Measurements from ENCODE around the gene CYP39A1.
A peak's percentile ranks its signal among the peaks of the same experiment; 100 is the strongest.
"Not testable (repeated sequence)": the region's sequence is repeated elsewhere in the genome, so short reads cannot be mapped to it uniquely, and the experiment has no call there.

Gene CYP39A1

DNA sequence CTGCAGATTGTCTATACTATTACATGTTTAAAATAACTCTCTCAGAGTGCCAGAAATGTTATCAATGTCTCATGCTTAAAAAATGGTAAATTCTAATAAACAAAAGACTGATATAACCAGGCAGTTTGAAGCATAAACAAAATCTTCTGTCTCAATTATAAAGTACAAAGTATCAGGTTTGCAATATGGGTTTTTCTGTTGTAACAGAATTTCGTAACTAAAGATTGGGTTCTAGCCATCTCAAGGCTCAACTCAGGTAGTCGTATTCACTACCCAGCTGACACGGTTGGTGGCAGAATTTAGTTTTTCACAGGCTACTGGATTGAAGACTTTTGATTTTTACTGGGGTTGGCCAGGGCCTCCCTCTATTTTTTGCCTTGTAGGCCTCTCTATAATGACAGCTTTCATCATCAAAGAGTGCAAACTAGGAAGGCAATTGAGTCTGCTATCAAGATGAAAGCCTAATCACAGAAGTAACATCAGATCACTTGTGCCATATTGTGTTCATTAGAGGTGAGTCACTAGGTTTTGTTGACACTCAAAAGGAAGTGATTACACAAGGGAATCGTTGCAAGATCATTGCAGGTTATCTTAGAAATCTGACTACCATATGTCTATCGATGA, 3.6 kb downstream of the CYP39A1 start:
- DNase-seq: no peak

DNA sequence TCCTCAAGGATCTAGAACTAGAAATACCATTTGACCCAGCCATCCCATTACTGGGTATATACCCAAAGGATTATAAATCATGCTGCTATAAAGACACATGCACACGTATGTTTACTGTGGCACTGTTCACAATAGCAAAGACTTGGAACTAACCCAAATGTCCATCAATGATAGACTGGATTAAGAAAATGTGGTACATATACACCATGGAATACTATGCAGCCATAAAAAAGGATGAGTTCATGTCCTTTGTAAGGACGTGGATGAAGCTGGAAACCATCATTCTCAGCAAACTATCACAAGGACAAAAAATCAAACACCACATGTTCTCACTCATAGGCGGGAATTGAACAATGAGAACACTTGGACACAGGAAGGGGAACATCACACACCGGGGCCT, 4.5 kb downstream of the CYP39A1 start:
- not testable (repeated sequence) for DNase-seq

DNA sequence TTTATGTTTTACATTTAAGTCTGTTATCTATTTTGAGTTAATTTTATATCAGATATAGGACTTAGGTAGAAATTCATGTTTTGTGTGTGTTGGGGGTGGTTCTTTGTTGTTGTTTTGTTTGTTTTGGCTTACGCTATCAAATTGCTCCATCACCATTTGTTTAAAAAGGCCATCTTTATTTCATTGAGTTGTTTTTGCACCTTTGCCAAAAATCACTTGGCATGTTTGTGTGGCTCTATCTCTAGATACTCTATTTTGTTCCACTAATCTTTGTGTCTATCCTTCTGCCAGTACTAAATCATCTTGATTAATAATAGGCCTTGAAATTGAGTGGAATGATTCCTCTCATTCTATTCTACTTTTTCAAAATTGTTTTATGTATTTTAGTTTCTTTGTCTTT, 7.4 kb downstream of the CYP39A1 start:
- DNase-seq: no peak

DNA sequence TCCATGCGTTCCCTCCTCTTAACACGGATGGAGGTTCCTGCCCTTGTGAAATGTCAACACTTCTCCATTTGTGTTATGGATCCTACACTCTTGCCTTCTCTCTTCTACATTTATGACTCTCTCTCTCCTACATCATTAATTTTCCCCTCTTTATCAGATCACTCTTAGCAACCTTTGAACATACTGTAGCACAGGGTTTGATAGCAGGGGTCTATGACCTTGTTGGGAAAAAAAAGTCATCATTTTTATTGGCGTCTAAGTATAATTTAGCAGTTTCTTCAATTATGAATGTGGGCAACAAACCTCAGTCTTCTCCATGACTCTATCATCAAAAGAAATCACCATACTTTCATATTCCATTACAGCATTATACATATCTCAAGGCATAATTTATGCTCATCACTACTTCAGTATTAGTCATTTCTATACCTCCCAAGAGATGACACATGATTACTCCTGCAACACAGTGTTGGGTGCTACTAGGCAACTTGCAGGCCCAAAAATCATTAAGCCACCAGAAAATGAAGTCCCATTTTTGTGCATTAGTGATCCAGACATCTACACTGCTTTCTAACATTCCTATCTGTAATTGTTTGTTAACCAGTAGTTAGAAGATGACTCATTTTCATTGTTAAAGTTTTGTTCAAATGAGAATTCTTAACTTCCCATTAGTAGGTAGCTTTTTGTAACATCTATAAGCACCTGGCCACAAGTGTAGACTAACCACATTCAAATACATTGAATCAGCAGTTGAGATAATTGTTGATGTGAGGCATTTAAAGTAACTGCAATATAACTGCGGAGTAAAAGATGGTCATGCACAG, 9.5 kb downstream of the CYP39A1 start:
- DNase-seq: no peak

DNA sequence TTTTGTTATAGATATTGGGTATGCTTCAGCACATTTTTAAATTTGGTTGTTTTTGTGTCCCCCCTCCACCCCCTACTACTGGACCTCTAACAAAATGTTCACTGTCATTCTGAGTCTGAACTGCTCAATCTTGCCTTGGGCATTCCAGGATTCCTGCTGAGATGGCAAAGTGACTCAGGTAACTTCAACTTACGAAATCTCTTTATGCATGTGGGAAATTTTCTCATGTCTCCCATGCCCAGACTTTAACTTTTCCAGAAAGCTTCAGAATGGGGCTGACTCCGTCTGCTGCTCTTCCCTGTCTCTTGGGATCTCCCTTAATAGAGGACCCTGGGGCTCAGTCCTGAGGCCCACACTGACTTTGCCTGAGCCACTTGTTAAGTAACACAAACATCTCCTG, 14.0 kb downstream of the CYP39A1 start:
- no peak for DNase-seq

DNA sequence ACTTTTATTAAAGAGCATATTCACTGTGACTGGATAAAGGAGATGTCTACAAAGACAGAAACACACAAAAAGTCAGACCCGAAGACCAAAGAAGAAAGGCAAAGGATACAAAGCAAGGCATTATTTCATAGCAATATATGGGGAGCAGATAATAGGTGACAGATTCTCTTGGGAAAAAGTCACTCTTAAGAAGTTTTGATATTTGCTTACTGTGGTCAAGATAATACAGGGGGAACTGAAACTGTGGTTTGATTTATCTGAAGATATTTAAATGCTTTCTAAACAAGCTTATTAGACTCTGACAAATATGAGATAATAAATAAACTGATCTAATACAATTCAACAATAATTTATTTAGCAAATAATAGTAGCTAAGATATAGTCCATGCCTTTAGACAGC, 14.7 kb downstream of the CYP39A1 start:
- no peak for DNase-seq

DNA sequence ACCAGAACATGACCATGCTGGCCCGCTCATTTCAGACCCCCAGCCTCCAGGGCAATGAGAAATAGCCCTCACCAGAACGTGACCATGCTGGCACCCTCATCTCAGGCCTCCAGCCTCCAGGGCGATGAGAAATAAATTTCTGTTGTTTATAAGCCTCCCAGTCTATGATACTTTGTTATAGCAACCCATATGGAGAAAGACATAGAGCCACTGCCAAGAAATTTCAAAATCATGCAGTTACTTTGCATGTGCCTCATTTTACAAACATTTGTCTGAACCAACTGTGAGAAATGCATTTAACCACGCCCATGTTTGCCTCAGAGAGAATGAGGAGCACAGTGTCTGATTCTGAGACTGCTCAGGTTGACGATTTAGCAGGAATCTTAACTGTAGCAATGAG, 15.5 kb downstream of the CYP39A1 start:
- DNase-seq: peak; percentile 69

DNA sequence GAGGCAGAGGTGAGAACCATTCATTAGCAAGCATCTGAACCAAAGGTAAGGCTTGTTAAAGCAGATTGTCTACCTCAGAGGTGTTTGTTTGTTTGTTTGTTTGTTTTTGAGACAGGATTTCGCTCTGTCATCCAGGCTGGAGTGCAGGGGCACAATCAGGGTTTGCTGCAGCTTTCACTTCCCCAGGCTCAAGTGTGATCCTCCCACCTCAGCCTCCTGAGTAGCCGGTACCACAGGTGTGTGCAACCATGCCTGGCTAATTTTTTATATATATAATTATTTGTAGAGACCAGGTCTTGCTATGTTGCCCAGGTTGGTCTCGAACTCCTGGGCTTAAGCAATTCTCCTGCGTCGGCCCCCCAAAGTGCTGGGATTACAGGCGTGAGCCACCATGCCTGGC, 17.2 kb downstream of the CYP39A1 start:
- no peak for DNase-seq

DNA sequence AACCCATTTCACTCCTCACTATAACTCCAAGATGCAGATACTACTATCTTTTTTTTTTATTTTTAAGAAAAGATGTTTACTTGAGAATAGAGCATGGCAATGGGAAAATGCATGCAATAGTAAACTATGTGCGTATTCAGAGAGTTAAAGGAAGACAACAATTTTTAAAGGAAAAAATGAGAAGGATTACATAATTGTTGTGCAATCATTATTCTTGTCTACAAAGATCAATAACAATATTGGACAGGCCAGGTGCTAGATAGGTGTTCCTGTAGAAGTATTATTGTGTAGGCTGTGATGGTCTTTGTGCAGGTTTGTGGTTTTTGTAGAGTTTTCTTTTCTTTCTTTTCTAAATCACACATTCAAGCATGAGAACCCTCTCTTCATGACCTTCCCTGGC, 20.6 kb downstream of the CYP39A1 start:
- no peak for DNase-seq

DNA sequence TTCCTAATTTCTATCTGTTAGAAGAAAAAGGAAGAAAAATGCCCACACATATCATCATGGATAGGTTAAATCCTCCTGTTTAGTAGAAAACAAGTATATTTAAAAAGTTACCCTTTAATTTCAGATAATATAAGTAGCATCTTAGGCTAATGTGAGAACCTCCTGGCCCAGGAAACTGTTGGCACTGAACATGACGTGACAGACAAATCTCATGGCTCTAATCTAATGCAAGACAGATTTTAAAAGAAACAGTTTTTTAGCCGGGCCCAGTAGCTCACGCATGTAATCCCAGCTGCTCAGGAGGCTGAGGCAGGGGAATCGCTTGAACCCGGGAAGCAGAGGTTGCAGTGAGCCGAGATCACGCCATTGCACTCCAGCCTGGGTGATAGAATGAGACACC, 22.9 kb downstream of the CYP39A1 start:
- DNase-seq: no peak

DNA sequence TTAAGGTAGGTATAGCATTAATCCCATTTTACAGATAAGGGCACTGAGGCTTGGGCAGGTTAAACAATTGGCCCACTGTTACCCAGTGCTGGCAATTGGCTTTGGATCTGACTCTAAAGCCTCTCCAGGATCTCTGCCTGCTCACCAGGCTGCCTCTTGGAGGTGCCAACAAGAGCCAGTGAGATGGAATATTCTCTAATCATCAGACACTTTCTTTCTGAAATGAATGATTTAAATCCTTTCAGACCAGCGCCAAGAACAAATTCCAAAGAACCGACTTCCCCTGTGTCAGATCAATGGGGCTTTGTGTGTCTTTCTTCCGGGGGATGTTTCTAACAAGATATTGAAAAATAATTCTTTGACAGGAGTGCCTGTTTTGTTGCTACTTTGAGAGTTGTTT, 23.6 kb downstream of the CYP39A1 start:
- DNase-seq: no peak

DNA sequence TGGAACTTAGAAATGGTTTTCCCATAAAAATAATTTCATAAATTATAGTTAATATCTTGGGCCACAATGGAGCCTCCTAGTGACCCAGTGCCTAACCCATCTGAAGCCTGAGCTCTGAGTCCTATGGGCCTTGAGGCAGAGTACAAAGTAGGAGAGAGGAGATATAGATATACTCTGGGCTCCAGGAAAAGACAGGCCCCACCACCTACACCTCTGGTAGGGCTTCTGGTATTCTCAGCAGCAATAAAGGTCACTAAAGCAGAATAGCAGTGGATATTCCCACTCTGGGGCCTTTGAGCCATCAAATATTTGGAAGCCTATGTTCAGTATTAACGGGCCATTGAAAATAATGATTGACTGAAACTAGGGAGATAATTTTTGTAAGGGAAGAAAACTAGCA, 24.1 kb downstream of the CYP39A1 start:
- DNase-seq: no peak

DNA sequence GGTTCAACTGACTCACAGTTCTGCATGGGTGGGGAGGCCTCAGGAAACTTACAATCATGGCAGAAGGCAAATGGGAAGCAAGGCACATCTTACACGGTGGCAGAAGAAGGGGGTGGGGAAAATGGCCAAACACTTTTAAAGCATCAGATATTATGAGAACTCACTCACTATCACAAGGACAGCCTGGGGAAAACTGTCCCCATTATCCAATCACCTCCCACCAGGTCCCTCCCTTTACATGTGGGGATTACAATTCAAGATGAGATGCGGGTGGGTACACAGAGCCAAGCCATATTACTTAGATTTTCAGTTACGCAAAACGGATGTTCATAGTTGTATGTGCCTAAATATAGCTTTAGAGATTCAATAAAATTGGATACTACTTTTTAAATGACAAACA, 25.6 kb downstream of the CYP39A1 start:
- DNase-seq: no peak

DNA sequence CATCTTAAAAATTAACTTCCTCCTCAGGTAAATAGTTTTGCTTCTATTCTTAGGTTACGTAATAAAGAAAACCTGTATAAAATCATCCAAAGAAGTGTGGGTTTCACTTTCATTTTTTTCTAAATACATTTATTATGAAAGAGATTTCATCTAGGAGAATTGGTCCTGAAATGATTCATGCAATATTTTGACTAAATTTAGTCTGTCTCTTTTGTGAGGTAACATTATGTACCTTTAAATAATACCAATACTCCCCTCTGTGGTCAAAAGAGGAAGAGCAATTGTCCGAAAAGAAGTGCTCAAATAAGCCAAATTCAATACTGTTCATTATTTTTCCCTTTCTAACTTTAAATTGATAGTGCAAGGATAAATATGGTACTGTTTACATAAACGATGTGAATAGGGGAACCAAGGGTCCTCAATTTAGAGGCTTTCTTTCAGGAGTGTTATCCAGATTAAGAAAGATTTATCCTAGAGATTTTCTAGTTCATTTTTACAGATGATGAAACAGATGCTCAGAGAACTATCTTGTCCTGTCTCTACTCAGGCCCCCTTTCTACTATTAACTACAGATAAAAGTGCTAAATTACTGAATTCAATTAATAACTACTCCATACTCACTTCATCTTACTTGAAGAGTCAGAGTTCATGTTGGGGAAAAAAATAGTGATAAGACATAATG, 26.2 kb downstream of the CYP39A1 start:
- DNase-seq: peak; percentile 26

DNA sequence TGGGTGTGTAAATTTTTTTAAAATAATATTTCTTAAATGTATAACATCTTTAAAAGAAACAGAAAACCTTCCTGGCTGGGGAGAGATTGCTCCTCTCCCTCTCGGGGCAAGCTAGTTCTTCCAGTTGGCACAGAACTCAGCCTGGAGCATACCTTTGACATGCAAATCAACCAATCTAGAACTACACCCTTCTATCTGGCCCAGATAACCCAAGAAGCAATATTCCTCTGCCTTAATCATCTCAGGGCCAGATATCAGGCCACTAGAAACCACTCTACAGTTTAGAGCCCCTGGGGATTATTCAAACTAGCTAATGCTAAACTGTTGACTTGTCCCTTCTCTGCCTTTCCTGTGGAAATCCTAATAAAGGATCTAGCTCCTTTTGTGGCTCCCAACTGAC, 33.9 kb downstream of the CYP39A1 start:
- no peak for DNase-seq

DNA sequence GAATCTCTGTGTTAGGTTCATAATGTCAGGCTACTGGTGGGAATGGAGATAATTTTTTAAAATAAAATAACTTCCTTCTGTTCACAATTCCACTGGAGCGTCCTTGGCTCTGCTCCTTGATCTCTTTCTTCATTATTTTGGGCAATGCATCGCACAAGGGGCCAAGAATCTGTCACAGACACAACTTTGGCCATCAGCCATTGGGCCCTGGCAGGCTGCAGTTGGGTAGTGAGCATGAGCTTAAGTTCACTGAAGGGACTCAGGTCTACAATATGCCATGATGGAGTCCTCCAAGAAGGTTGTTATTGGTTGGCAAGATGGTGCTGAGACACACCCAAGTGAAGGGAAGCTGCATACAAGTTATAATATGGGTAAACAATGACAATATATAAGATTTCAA, 40.0 kb downstream of the CYP39A1 start:
- DNase-seq: no peak

DNA sequence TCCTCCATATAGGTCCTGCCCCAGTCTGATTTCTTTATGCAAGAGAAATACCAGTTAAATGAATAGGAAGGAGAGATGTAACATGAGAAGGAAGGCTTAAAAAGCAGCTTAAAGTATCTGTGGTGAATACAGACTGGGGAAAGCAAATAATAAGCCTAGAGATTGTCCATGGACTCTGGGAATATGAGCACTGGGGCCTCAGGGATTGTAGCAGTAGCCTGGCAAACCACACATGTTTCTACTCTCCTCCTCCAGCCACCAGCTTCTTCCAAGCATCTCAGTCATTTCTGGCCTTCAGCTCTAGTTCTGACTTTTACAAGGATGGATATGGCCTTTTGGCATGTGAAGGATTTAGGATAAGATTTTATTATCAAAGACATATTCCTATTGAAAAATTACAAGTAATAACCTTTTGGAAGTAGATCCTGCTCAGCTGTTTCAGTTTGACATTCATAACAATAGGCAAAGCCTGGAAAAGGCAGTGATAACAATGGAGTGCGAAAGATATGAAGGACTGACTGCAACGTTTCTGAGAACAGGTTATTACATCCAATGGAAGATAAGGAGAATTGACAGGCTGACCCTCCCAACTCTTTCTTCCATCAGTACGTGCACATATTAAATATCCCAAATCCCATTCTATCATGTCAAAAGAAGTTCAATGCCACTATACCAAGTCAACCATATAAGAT, 41.6 kb downstream of the CYP39A1 start:
- no peak for DNase-seq

DNA sequence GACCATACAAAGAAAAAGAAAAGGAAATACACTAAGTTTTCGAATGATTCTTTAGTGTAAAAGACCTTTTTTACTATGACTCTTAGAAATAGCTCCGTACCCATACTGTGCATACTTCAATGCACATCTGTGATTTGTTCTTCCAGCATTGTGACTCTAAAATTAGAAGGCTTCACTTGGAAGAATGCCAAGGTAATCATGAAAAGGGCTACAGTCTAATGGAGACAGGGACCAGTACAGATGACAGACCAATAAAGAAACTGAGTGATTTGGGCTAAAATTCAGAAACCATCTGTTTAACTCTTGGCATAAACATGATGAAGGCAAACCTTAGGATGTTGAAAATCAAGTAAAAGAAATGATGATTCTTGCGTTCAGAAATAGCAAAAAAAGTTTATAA, 46.3 kb downstream of the CYP39A1 start:
- no peak for DNase-seq

DNA sequence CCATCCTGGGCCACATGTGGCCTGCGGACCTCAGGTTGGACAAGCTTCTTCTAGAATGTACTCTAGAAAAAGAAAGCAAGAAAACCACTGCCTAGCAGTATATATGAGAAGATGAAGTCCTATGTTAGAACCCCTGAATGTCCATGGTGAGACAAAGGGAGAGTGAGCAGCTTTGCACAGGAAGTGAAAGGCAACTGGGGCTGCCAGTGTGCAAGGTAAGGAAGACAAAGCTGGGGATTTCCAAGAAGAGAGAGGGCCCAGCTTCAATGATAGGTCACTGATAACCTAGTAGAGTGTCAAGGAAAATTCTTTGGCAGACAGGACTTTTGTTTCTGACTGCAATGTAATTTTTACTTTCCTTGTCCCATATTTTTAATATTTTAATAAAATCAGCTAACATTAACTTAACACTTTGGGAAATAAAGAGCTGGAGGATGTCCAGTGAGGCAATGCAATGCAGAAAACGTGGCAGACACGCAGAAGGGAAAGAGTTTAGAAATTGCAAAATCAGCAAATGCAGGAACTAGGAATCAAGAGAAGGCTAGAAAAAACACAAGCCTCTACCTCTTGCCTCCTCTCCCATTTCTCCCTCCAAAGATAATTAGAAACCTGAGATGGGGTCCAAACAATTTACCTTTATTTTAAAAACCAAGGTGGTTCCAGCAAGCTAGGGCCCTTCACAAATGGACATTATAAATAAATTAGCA, 47.4 kb downstream of the CYP39A1 start:
- no peak for DNase-seq

DNA sequence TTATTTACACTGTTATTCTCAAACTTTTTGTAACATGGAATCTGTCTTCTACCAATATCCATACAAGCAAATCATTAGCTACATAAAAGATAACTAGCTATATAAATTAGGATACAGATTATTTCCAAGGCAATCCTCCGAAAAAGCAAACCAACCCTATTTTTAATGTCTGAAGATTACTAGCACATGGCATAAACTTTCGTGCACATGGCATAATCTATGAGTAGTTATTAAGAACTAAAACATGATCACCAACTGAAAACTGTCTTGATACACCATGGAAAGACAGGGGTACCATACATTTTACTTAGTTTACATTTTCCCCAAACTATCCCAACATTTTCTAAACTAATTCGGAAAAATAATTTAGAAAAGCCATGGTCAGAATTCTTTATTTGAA, 54.4 kb downstream of the CYP39A1 start:
- DNase-seq: no peak

DNA sequence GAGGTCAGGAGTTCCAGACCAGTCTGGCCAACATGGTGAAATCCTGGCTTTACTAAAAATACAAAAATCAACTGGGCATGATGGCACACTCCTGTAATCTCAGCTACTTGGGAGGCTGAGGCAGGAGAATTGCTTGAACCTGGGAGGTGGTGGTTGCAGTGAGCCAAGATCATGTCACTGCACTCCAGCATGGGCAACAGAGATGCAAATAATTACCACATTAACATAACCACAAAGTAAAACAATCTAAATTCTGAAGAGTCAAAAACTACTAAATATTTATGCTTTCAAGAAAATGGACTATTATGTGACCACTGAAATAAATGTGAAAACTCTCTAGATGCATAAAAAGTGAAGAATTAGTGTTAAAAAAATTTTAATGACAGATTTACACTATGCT, 59.9 kb downstream of the CYP39A1 start:
- DNase-seq: no peak

DNA sequence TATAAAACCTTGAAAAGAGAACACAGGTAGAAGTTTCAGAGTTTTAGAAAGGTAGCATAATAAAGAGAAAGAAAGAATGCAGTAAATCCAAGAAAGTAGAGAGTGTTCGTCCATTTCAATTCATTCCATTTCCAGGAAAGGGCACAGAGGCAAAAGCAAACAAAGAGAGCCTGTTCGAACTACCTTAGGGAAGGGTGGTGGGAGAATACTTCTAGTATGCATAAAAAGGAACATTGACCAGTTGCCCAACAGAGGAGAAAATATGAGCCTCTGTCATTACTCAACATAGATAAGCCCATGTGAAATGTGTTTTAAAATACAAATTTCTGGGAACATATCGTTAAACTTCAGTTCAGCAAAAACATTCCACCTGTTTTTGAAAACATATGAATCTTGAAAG, 60.6 kb downstream of the CYP39A1 start:
- DNase-seq: no peak

DNA sequence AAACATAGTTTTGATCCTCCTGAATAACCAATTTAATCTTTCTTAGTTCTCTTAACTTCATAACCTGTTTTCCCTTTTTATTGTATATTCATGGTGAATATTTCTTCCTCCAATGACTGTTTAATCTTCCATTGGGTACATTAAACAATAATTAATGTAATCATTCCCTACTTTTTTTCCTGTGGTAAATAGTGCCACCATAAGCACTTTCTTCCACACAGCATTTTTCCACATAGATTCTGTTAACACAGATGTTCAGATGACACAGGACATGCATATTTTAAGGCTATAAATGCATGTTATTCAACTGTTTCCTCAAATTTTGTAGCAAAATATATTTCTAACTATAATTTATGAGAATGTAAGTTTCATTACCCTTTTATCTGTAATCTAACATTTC, 61.9 kb downstream of the CYP39A1 start:
- no peak for DNase-seq
